ENCODE measurements around the gene SLC6A19.

- no peak for TF ChIP-seq POLR2A (IDR thresholded peaks at IDR 0.05; ENCODE audit: low read depth, low read length)
- TF ChIP-seq POLR2AphosphoS5 (IDR thresholded peaks at IDR 0.05; ENCODE audit: low read depth, low read length), result no peak
- no peak for TF ChIP-seq TAF1 (IDR thresholded peaks at IDR 0.05; ENCODE audit: borderline replicate concordance, low read depth, low read length)
These were observed 35.5 kb upstream of the SLC6A19 start for GRCh38 chr5:1165864-1166263.

All from GM12892 (cell line).